Activated T-cell treated with anti-CD3 and anti-CD28 coated beads for 24 hours (primary cell): ENCODE data around the gene TP63.

ENCODE experiments used
- DNase-seq: peaks from one replicate; pipeline ENCODE4 v3.0.0-alpha.2; 2020; ENCODE audit warnings: low read depth

Gene TP63

GRCh38 chr3:189821262-189821661, 190.1 kb downstream of the TP63 start:
- no peak for DNase-seq

GRCh38 chr3:189822726-189823125, 191.5 kb downstream of the TP63 start:
- no peak for DNase-seq

GRCh38 chr3:189824629-189825312, 193.6 kb downstream of the TP63 start:
- DNase-seq = no peak

GRCh38 chr3:189826566-189826965, 195.4 kb downstream of the TP63 start:
- DNase-seq = no peak

- DNase-seq = no peak
Measured at GRCh38 chr3:189827108-189827507, 195.9 kb downstream of the TP63 start.

GRCh38 chr3:189830401-189830800, 199.2 kb downstream of the TP63 start:
- DNase-seq = no peak

- no peak for DNase-seq
Measured at GRCh38 chr3:189833266-189833665, 202.1 kb downstream of the TP63 start.

GRCh38 chr3:189833996-189834395, 202.8 kb downstream of the TP63 start:
- no peak for DNase-seq

GRCh38 chr3:189834462-189834861, 203.3 kb downstream of the TP63 start:
- no peak for DNase-seq

GRCh38 chr3:189836795-189837194, 205.6 kb downstream of the TP63 start:
- DNase-seq = no peak

- no peak for DNase-seq
Measured at GRCh38 chr3:189838291-189838690, 207.1 kb downstream of the TP63 start.

- no peak for DNase-seq
Measured at GRCh38 chr3:189839576-189839975, 208.4 kb downstream of the TP63 start.

- no peak for DNase-seq
Measured at GRCh38 chr3:189841473-189842205, 210.4 kb downstream of the TP63 start.

- no peak for DNase-seq
Measured at GRCh38 chr3:189842681-189843602, 211.8 kb downstream of the TP63 start.

GRCh38 chr3:189845069-189845468, 213.9 kb downstream of the TP63 start:
- no peak for DNase-seq

GRCh38 chr3:189848395-189849040, 217.3 kb downstream of the TP63 start:
- DNase-seq = no peak

- DNase-seq = no peak
Measured at GRCh38 chr3:189849262-189849661, 218.1 kb downstream of the TP63 start.

- no peak for DNase-seq
Measured at GRCh38 chr3:189851682-189852081, 220.5 kb downstream of the TP63 start.

GRCh38 chr3:189853906-189854305, 222.7 kb downstream of the TP63 start:
- DNase-seq = no peak

GRCh38 chr3:189860296-189860695, 229.1 kb downstream of the TP63 start:
- DNase-seq = no peak

GRCh38 chr3:189862385-189862998, 231.3 kb downstream of the TP63 start:
- DNase-seq = no peak

- DNase-seq = no peak
Measured at GRCh38 chr3:189863031-189863430, 231.8 kb downstream of the TP63 start.
